ENCODE measurements around the gene C11orf54.

Gene C11orf54

DNA sequence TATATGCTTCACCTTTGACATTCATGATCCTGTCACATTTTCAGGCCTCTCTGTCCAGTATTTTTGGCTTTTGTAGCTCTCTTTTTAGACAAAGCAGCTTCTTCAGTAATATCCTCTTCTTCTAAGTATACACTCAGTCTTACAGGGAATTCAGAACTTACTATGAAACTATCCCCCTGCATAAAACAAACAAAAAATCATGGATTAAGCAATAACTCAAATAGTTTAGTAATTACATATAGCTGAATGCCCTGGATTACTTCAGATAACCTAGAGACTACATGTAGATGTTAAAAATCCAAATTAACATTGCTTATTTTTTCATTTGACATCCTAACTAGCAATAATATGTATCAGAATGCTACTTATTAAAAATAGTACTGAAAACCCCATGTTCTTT, 5.3 kb upstream of the C11orf54 start:
- Histone ChIP-seq H3K4me2 (ENCODE audit: insufficient read depth, low read length) (peak overlapping the region; percentile 71; the same call in 1 of the 2 replicates), H4K20me1 (ENCODE audit: insufficient read depth, low read length) (peaks cover 65% of the 10 kb centered on the region), H3K9me3 (ENCODE audit: insufficient read depth, low read length, severe bottlenecking) (no peaks in the 10 kb centered on the region), H3K36me3 (ENCODE audit: insufficient read depth, low read length) (peaks cover 91% of the 10 kb centered on the region), H3K9ac (ENCODE audit: low read depth, low read length) (no peak overlapping the region), H3K79me2 (ENCODE audit: insufficient read depth, low read length) (peaks cover 87% of the 10 kb centered on the region), H3K27ac (ENCODE audit: low read length) (no peak overlapping the region), H3K4me1 (ENCODE audit: insufficient read depth, low read length) (peaks cover 59% of the 10 kb centered on the region), H2AFZ (ENCODE audit: low read depth, low read length) (no peak overlapping the region), H3K4me3 (ENCODE audit: low read depth in 1 of 2, low read length in 2 of 2) (peak overlapping the region in 1 of 2 experiments; percentile 24; a peak in 1 of 4 replicates), H3K27me3 (ENCODE audit: insufficient read depth, low read length, poor library complexity) (no peaks in the 10 kb centered on the region)
- TF ChIP-seq, protein P1, sequence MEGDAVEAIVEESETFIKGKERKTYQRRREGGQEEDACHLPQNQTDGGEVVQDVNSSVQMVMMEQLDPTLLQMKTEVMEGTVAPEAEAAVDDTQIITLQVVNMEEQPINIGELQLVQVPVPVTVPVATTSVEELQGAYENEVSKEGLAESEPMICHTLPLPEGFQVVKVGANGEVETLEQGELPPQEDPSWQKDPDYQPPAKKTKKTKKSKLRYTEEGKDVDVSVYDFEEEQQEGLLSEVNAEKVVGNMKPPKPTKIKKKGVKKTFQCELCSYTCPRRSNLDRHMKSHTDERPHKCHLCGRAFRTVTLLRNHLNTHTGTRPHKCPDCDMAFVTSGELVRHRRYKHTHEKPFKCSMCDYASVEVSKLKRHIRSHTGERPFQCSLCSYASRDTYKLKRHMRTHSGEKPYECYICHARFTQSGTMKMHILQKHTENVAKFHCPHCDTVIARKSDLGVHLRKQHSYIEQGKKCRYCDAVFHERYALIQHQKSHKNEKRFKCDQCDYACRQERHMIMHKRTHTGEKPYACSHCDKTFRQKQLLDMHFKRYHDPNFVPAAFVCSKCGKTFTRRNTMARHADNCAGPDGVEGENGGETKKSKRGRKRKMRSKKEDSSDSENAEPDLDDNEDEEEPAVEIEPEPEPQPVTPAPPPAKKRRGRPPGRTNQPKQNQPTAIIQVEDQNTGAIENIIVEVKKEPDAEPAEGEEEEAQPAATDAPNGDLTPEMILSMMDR (IDR thresholded peaks at IDR 0.05; ENCODE audit: borderline replicate concordance, extremely low read depth, low read length, poor library complexity, severe bottlenecking), result no peak
- TF ChIP-seq EZH2 (IDR thresholded peaks at IDR 0.05; ENCODE audit: borderline replicate concordance, low read depth, low read length, severe bottlenecking), result no peak
- DNase-seq (no peak), ATAC-seq (ENCODE audit: insufficient read depth, low read depth) (no peak)

DNA sequence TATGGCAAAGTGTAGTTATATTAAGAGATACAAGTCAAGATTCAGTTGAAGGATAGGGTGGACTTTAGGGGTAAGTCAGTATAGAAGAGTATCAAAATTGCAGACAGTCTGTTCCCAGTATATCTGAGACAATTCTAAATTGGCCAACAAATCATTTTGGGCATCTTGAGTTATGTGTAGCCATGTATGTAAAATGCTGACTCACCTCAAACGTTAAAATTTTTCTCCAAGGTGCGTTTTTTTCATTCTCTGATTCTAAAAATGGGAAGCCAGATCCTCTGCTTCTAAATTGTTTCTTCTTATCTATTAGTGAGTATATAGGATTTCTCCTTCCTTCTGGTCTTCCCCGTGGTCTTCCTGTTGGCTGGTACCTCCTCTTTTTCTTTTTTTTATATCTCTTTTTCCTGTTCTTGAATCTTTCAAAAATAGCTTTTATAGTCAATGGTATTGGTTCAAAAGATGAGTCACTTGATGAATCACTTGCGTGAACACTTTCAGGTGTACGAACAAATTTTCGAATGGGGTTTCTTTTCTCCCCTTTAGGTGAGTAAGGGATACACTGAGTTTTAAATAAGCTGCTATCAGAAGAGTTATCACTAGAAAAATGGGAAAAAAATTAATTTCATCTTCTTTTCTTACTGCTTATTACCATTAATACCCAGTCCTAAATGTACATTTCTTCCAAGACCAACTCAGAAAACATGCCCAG, 3.4 kb upstream of the C11orf54 start:
- no peaks in the 10 kb centered on the region for H3K9me3 ChIP-seq (ENCODE audit: insufficient read depth, low read length, severe bottlenecking)
- H3K79me2 ChIP-seq (ENCODE audit: insufficient read depth, low read length), result peaks cover 96% of the 10 kb centered on the region
- ATAC-seq (ENCODE audit: insufficient read depth, low read depth) (no peak), DNase-seq (no peak)
- peak overlapping the region; percentile 71 for H3K4me2 ChIP-seq (ENCODE audit: insufficient read depth, low read length)
- no peak overlapping the region for H2AFZ ChIP-seq (ENCODE audit: low read depth, low read length)
- H3K36me3 ChIP-seq (ENCODE audit: insufficient read depth, low read length), result peaks cover 73% of the 10 kb centered on the region
- no peaks in the 10 kb centered on the region for H3K27me3 ChIP-seq (ENCODE audit: insufficient read depth, low read length, poor library complexity)
- TF ChIP-seq, protein P1 (IDR thresholded peaks at IDR 0.05; ENCODE audit: borderline replicate concordance, extremely low read depth, low read length, poor library complexity, severe bottlenecking), result no peak
- no peak for TF ChIP-seq EZH2 (IDR thresholded peaks at IDR 0.05; ENCODE audit: borderline replicate concordance, low read depth, low read length, severe bottlenecking)
- H3K4me3 ChIP-seq (ENCODE audit: low read depth in 1 of 2, low read length in 2 of 2), result peak overlapping the region; percentile 5 to 73; a peak in 2 of 4 replicates
- peak overlapping the region; percentile 85 for H3K9ac ChIP-seq (ENCODE audit: low read depth, low read length)
- peaks cover 55% of the 10 kb centered on the region for H4K20me1 ChIP-seq (ENCODE audit: insufficient read depth, low read length)
- peak overlapping the region; percentile 26 for H3K27ac ChIP-seq (ENCODE audit: low read length)
- peaks cover 68% of the 10 kb centered on the region for H3K4me1 ChIP-seq (ENCODE audit: insufficient read depth, low read length)

DNA sequence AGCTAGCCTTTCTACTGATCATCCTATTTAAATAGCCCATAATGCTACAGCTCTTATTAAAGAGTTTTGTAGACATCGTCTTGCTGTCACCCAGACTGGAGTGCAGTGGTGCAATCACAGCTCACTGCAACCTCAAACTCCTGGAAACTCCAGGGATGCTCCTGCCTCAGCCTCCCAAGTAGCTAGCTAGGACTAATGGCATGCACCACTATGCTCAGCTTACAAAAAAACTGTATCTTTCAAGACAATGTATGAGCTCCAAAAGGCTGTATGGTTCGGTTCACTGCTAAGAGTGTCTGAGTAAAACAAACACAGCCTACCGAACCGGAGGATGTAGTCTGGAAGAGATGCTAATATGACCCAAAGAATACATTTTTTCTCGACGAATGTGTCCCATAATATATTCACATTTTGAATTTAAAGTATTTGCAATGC, 2.8 kb upstream of the C11orf54 start:
- Histone ChIP-seq H3K9ac (ENCODE audit: low read depth, low read length) (peak overlapping the region; percentile 85), H4K20me1 (ENCODE audit: insufficient read depth, low read length) (peaks cover 51% of the 10 kb centered on the region), H3K36me3 (ENCODE audit: insufficient read depth, low read length) (peaks cover 73% of the 10 kb centered on the region), H3K27me3 (ENCODE audit: insufficient read depth, low read length, poor library complexity) (no peaks in the 10 kb centered on the region), H3K4me1 (ENCODE audit: insufficient read depth, low read length) (peaks cover 69% of the 10 kb centered on the region), H3K27ac (ENCODE audit: low read length) (peak overlapping the region; percentile 13; the same call in 1 of the 2 replicates), H3K4me2 (ENCODE audit: insufficient read depth, low read length) (peak overlapping the region; percentile 71), H3K79me2 (ENCODE audit: insufficient read depth, low read length) (peaks cover 98% of the 10 kb centered on the region), H3K4me3 (ENCODE audit: low read depth in 1 of 2, low read length in 2 of 2) (peak overlapping the region; percentile 70 to 73; a peak in 3 of 4 replicates), H3K9me3 (ENCODE audit: insufficient read depth, low read length, severe bottlenecking) (no peaks in the 10 kb centered on the region), H2AFZ (ENCODE audit: low read depth, low read length) (no peak overlapping the region)
- DNase-seq (no peak), ATAC-seq (ENCODE audit: insufficient read depth, low read depth) (no peak)
- no peak for TF ChIP-seq EZH2 (IDR thresholded peaks at IDR 0.05; ENCODE audit: borderline replicate concordance, low read depth, low read length, severe bottlenecking)

DNA sequence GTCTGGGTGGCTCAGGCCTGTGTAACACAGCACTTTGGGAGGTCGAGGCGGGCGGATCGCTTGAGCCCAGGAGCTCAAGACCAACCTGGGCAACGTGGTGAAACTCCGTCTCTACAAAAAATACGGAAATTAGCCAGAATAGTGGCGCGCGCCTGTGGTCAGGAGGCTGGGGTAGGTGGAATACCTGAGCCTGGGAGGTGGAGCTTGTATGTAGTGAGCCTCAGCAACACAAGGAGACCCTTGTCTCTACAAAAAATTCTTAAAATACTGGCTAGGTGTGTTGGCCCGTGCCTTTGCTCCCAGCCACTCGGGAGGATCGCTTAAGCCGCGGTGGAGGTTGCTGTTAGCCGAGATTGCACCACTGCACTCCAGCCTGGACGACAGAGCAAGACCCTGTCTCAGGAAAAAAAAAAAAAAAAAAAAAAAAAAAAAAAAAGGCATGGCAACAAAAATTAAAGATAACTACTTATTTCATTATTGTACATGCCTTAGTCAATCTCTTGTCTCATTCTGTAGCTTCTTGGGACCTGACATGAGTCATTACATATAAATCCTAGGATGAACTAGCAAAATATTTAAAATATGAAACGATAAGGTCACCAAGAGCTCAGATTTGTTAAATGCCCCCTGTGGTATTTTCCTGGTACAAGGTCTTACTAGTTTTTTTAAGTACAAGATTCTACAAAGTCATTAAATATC, 1.3 kb upstream of the C11orf54 start:
- Histone ChIP-seq H3K27ac (ENCODE audit: low read length) (peak overlapping the region; percentile 89), H3K27me3 (ENCODE audit: insufficient read depth, low read length, poor library complexity) (no peaks in the 10 kb centered on the region), H3K79me2 (ENCODE audit: insufficient read depth, low read length) (peaks cover 96% of the 10 kb centered on the region), H3K9me3 (ENCODE audit: insufficient read depth, low read length, severe bottlenecking) (no peaks in the 10 kb centered on the region), H3K36me3 (ENCODE audit: insufficient read depth, low read length) (peaks cover 61% of the 10 kb centered on the region), H3K9ac (ENCODE audit: low read depth, low read length) (peak overlapping the region; percentile 85), H2AFZ (ENCODE audit: low read depth, low read length) (no peak overlapping the region), H3K4me2 (ENCODE audit: insufficient read depth, low read length) (peak overlapping the region; percentile 71), H3K4me1 (ENCODE audit: insufficient read depth, low read length) (peaks cover 56% of the 10 kb centered on the region), H4K20me1 (ENCODE audit: insufficient read depth, low read length) (peaks cover 37% of the 10 kb centered on the region), H3K4me3 (ENCODE audit: low read depth in 1 of 2, low read length in 2 of 2) (peak overlapping the region; percentile 70 to 73)
- DNase-seq (peak; percentile 30), ATAC-seq (ENCODE audit: insufficient read depth, low read depth) (no peak)
- TF ChIP-seq, protein P1 (IDR thresholded peaks at IDR 0.05; ENCODE audit: borderline replicate concordance, extremely low read depth, low read length, poor library complexity, severe bottlenecking), result no peak
- TF ChIP-seq EZH2 (IDR thresholded peaks at IDR 0.05; ENCODE audit: borderline replicate concordance, low read depth, low read length, severe bottlenecking), result no peak

All from DND-41 (cell line).